ENCODE measurements around the gene ARHGEF40. TPM values are rescaled to one million over a fixed set of nuclear protein-coding genes. Genes with fewer than 3 reads are reported as not detected.

The ARHGEF40 gene
- total and polyA plus RNA-seq, 2 donors (not counting 1 experiment from before 2014, with no cell fraction given): 1.0 to 1.7 TPM

DNA sequence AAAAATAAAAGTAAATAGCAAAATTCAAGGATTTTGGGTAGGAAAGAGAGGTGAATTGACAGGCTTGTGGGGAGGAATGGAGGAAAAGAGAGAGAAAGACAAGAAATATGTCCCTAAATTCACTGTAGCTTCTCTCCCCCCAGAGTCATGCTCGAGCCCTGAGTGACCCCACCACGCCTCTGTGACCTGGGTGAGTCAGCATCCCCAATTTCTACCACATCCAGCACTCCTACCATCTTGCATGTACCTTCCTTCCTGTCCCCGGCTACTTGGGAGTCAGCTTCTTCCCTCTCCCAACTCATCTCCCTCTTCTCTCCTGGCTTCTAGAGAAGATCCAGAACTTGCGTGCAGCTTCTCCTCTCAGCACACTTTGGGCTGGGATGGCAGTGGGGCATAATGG is 18.6 kb downstream of the ARHGEF40 start:
- Histone ChIP-seq H3K79me2 (ENCODE audit: control insufficient read depth, insufficient read depth, low read length) (no peaks in the 10 kb centered on the region), H3K4me2 (replicated peaks; ENCODE audit: low read depth, low read length, poor library complexity, severe bottlenecking) (no peak overlapping the region), H2AFZ (ENCODE audit: insufficient read depth, low read depth, low read length, poor library complexity, severe bottlenecking) (no peak overlapping the region), H3K36me3 (replicated peaks in 1 of 2; ENCODE audit: control extremely low read depth in 1 of 2, control insufficient read depth in 1 of 2, extremely low read depth in 1 of 2, insufficient read depth in 2 of 2, low read length in 1 of 2) (no peaks in the 10 kb centered on the region), H3K27ac (ENCODE audit: low read length in 2 of 2) (no peak overlapping the region), H3K9me3 (ENCODE audit: control extremely low read depth in 1 of 3, control insufficient read depth in 2 of 3, insufficient read depth in 1 of 3, low read length in 2 of 3) (peaks cover 0 to 5% (median 0%) of the 10 kb centered on the region in 3 donors), H4K20me1 (ENCODE audit: control insufficient read depth, insufficient read depth, low read length, poor library complexity, severe bottlenecking) (no peaks in the 10 kb centered on the region), H3K4me3 (ENCODE audit: control extremely low read depth in 1 of 5, extremely low read depth in 1 of 5, insufficient read depth in 1 of 5, low read depth in 2 of 5, low read length in 4 of 5) (no peak overlapping the region), H3K4me1 (ENCODE audit: control insufficient read depth in 2 of 2, insufficient read depth in 2 of 2, low read length in 2 of 2) (peaks cover 11 to 21% of the 10 kb centered on the region in 2 donors), H3K27me3 (replicated peaks in 1 of 4; ENCODE audit: control extremely low read depth in 1 of 4, control insufficient read depth in 3 of 4, insufficient read depth in 4 of 4, low read length in 3 of 4) (peaks cover 0 to 4% (median 0%) of the 10 kb centered on the region in 4 experiments), H3K9ac (ENCODE audit: low read length) (no peak overlapping the region)
- ATAC-seq (ENCODE audit: low read depth): no peak
- no peak for DNase-seq
- Mint-ChIP-seq H3K4me1 (peaks cover 21% of the 10 kb centered on the region), H3K27ac (peak overlapping the region; percentile 10), H3K4me3 (no peak overlapping the region), H3K27me3 (no peaks in the 10 kb centered on the region), H3K9me3 (ENCODE audit: insufficient read depth) (no peaks in the 10 kb centered on the region)
- WGBS (ENCODE audit: insufficient coverage): 88% methylated on average over 4 of the region's 4 CpGs
- CTCF ChIA-PET: interaction anchor here (0.6 to 7.8 kb wide), 12 partner anchors 9 to 746 kb away, joined by 3 to 91 read pairs (median 6); partner anchors contain the start of genes ARHGEF40 and TMEM253
- TF ChIP-seq, protein P1, sequence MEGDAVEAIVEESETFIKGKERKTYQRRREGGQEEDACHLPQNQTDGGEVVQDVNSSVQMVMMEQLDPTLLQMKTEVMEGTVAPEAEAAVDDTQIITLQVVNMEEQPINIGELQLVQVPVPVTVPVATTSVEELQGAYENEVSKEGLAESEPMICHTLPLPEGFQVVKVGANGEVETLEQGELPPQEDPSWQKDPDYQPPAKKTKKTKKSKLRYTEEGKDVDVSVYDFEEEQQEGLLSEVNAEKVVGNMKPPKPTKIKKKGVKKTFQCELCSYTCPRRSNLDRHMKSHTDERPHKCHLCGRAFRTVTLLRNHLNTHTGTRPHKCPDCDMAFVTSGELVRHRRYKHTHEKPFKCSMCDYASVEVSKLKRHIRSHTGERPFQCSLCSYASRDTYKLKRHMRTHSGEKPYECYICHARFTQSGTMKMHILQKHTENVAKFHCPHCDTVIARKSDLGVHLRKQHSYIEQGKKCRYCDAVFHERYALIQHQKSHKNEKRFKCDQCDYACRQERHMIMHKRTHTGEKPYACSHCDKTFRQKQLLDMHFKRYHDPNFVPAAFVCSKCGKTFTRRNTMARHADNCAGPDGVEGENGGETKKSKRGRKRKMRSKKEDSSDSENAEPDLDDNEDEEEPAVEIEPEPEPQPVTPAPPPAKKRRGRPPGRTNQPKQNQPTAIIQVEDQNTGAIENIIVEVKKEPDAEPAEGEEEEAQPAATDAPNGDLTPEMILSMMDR (IDR thresholded peaks at IDR 0.05): no peak
- no peak for TF ChIP-seq EZH2 (IDR thresholded peaks at IDR 0.05; ENCODE audit: borderline replicate concordance, insufficient read depth, low read depth, low read length, poor library complexity, severe bottlenecking)
- POLR2A ChIA-PET: no interaction called here
- intact Hi-C loops (cut with micrococcal nuclease): no loop called here

DNA sequence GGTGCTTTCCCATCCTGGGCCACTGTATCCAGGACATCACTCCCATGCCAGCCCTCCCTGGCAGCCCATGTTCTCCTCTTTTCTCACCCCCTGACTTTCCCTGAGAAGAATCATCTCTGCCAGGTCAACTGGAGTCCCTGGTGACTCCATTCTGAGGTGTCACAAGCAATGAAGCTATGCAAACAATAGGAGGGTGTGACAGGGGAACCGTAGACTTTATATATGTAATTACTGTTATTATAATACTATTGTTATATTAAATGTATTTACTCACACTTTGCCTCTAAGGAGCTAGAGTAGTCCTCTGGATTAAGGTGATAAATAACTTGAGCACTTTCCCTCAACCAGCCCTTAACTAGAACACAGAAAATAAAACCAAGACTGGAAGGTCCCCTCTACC is 19.2 kb downstream of the ARHGEF40 start:
- no peak overlapping the region for H3K27ac Mint-ChIP-seq
- H3K27ac ChIP-seq (ENCODE audit: low read length in 2 of 2): no peak overlapping the region
- POLR2A ChIA-PET: no interaction called here

More for the DNA sequence above, 19.2 kb downstream of the ARHGEF40 start:
- Histone ChIP-seq H3K36me3 (replicated peaks in 1 of 2; ENCODE audit: control extremely low read depth in 1 of 2, control insufficient read depth in 1 of 2, extremely low read depth in 1 of 2, insufficient read depth in 2 of 2, low read length in 1 of 2) (no peaks in the 10 kb centered on the region), H3K4me3 (ENCODE audit: control extremely low read depth in 1 of 5, extremely low read depth in 1 of 5, insufficient read depth in 1 of 5, low read depth in 2 of 5, low read length in 4 of 5) (no peak overlapping the region), H3K9ac (ENCODE audit: low read length) (no peak overlapping the region), H3K4me2 (replicated peaks; ENCODE audit: low read depth, low read length, poor library complexity, severe bottlenecking) (no peak overlapping the region), H3K79me2 (ENCODE audit: control insufficient read depth, insufficient read depth, low read length) (no peaks in the 10 kb centered on the region), H3K4me1 (ENCODE audit: control insufficient read depth in 2 of 2, insufficient read depth in 2 of 2, low read length in 2 of 2) (peaks cover 11 to 21% of the 10 kb centered on the region in 2 donors), H4K20me1 (ENCODE audit: control insufficient read depth, insufficient read depth, low read length, poor library complexity, severe bottlenecking) (no peaks in the 10 kb centered on the region), H3K27me3 (replicated peaks in 1 of 4; ENCODE audit: control extremely low read depth in 1 of 4, control insufficient read depth in 3 of 4, insufficient read depth in 4 of 4, low read length in 3 of 4) (peaks cover 0 to 4% (median 0%) of the 10 kb centered on the region in 4 experiments), H2AFZ (ENCODE audit: insufficient read depth, low read depth, low read length, poor library complexity, severe bottlenecking) (no peak overlapping the region), H3K9me3 (ENCODE audit: control extremely low read depth in 1 of 3, control insufficient read depth in 2 of 3, insufficient read depth in 1 of 3, low read length in 2 of 3) (peaks cover 0 to 5% (median 0%) of the 10 kb centered on the region in 3 donors)
- CTCF ChIA-PET: interaction anchor here (0.6 to 7.8 kb wide), 13 partner anchors 9 to 746 kb away, joined by 3 to 91 read pairs (median 5); partner anchors contain the start of genes ARHGEF40, TMEM253 and ZNF219
- DNase-seq (no peak), ATAC-seq (ENCODE audit: low read depth) (no peak)
- Mint-ChIP-seq H3K4me3 (no peak overlapping the region), H3K4me1 (peaks cover 21% of the 10 kb centered on the region), H3K27me3 (no peaks in the 10 kb centered on the region), H3K9me3 (ENCODE audit: insufficient read depth) (no peaks in the 10 kb centered on the region)
- intact Hi-C loops (cut with micrococcal nuclease): no loop called here
- no CpG with 5 or more reads among the region's 1 CpG for WGBS (ENCODE audit: insufficient coverage)
- no peak for TF ChIP-seq EZH2 (IDR thresholded peaks at IDR 0.05; ENCODE audit: borderline replicate concordance, insufficient read depth, low read depth, low read length, poor library complexity, severe bottlenecking)

Data from B cell (primary cell).